Neural progenitor cell (in vitro differentiated cells): Measurements from ENCODE around the gene ATL1. TPM values are rescaled to one million over a fixed set of nuclear protein-coding genes. Genes with fewer than 3 reads are reported as not detected.

ENCODE experiments used
- DNase-seq: peaks from one replicate; pipeline ENCODE4 v3.0.0-alpha.2; 2016; ENCODE audit warnings: low spot score
- H2AFZ ChIP-seq: fragments of 200-600 bp; sonication (generic); replicated peaks from 2 replicates; pipeline ENCODE4 v1.6.1; 2016; ENCODE audit warnings: antibody characterized with exemption
- H3F3A ChIP-seq: fragments of 200-600 bp; sonication (generic); 2 replicates; pipeline ENCODE4 v1.6.1; 2016; ENCODE audit warnings: antibody characterized with exemption, low read depth
- H3K27ac ChIP-seq: fragments of 200-600 bp; sonication (generic); 2 replicates; pipeline ENCODE4 v1.5.1; 2016; ENCODE audit warnings: mild to moderate bottlenecking
- H3K27me3 ChIP-seq: fragments of 200-600 bp; sonication (generic); 2 replicates; pipeline ENCODE4 v1.6.1; 2016; ENCODE audit warnings: mild to moderate bottlenecking, moderate library complexity
- H3K36me3 ChIP-seq: fragments of 200-600 bp; sonication (generic); 2 replicates; pipeline ENCODE4 v1.5.1; 2016
- H3K4me1 ChIP-seq: fragments of 200-600 bp; sonication (generic); 2 replicates; pipeline ENCODE4 v1.6.1; 2016; ENCODE audit warnings: mixed run types
- H3K4me2 ChIP-seq: fragments of 200-600 bp; sonication (generic); 2 replicates; pipeline ENCODE4 v1.6.1; 2016
- H3K4me3 ChIP-seq: fragments of 200-600 bp; sonication (generic); 2 replicates; pipeline ENCODE4 v1.5.1; 2016
- H3K79me2 ChIP-seq: fragments of 200-600 bp; sonication (generic); 2 replicates; pipeline ENCODE4 v1.6.1; 2016; ENCODE audit warnings: low read depth
- H3K9ac ChIP-seq: fragments of 200-600 bp; sonication (generic); 2 replicates; pipeline ENCODE4 v1.6.1; 2016
- H3K9me3 ChIP-seq: fragments of 200-600 bp; sonication (generic); 2 replicates; pipeline ENCODE4 v1.5.1; 2016; ENCODE audit warnings: low read depth
- H4K20me1 ChIP-seq: fragments of 200-600 bp; sonication (generic); 2 replicates; pipeline ENCODE4 v1.6.1; 2016; ENCODE audit warnings: low read depth
- H3K27ac Mint-ChIP-seq: 3 replicates; pipeline ENCODE4 v1.8.0; 2021; ENCODE audit warnings: mixed read lengths
- H3K27me3 Mint-ChIP-seq: 2 replicates; pipeline ENCODE4 v1.8.0; 2022; ENCODE audit warnings: low read depth, mild to moderate bottlenecking, inconsistent platforms, moderate library complexity, mixed read lengths; ENCODE audit not compliant: insufficient read depth
- H3K36me3 Mint-ChIP-seq: 3 replicates; pipeline ENCODE4 v1.8.0; 2021; ENCODE audit warnings: mixed read lengths
- H3K4me1 Mint-ChIP-seq: 3 replicates; pipeline ENCODE4 v1.8.0; 2021; ENCODE audit warnings: mixed read lengths
- H3K4me3 Mint-ChIP-seq: 3 replicates; pipeline ENCODE4 v1.8.0; 2021; ENCODE audit warnings: mild to moderate bottlenecking, moderate library complexity, mixed read lengths
- H3K9me3 Mint-ChIP-seq: 3 replicates; pipeline ENCODE4 v1.8.0; 2020; ENCODE audit warnings: mixed read lengths
- CTCF ChIP-seq: fragments of 200-600 bp; sonication (generic); IDR thresholded peaks from 2 replicates; pipeline ENCODE4 v1.5.1; 2017; ENCODE audit warnings: antibody characterized with exemption, mild to moderate bottlenecking
- EZH2 ChIP-seq: fragments of 200-600 bp; sonication (generic); IDR thresholded peaks from 2 replicates; pipeline ENCODE4 v1.6.1; 2017; ENCODE audit warnings: antibody characterized with exemption, mild to moderate bottlenecking, moderate library complexity
- EZH2phosphoT487 ChIP-seq: fragments of 200-600 bp; sonication (generic); IDR thresholded peaks from 2 replicates; pipeline ENCODE4 v1.6.1; 2017; ENCODE audit warnings: antibody characterized with exemption
- total RNA-seq: library from RNA; depleted of rRNA; stranded (reverse); fragments of >200 nt; gene quantifications from 2 replicates; pipeline ENCODE4 v1.2.3, GENCODE V29; 2015; ENCODE audit warnings: low replicate concordance

Gene ATL1
- total RNA-seq, 1 donor from 2014 or later, result 11.8 TPM

GRCh38 chr14:50666772-50667683 is 107.1 kb downstream of the ATL1 start:
- H3K4me3 ChIP-seq, result peak overlapping the region; percentile 87
- Mint-ChIP-seq H3K4me1 (peaks cover 10% of the 10 kb centered on the region), H3K27ac (peak overlapping the region; percentile 90), H3K36me3 (peaks cover 13% of the 10 kb centered on the region), H3K27me3 (no peaks in the 10 kb centered on the region), H3K4me3 (no peak overlapping the region), H3K9me3 (no peaks in the 10 kb centered on the region)
- peaks cover 32% of the 10 kb centered on the region for H3F3A ChIP-seq
- peak; percentile 71 for DNase-seq
- peaks cover 10% of the 10 kb centered on the region for H4K20me1 ChIP-seq
- TF ChIP-seq EZH2 (no peak), EZH2phosphoT487 (no peak), CTCF (no peak)
- H3K27ac ChIP-seq, result no peak overlapping the region
- H3K36me3 ChIP-seq, result peaks cover 5% of the 10 kb centered on the region
- no peaks in the 10 kb centered on the region for H3K27me3 ChIP-seq
- peak overlapping the region; percentile 44 for H3K9ac ChIP-seq
- peaks cover 31% of the 10 kb centered on the region for H3K4me1 ChIP-seq
- peak overlapping the region; percentile 86 for H3K4me2 ChIP-seq
- peaks cover 54% of the 10 kb centered on the region for H3K79me2 ChIP-seq
- H2AFZ ChIP-seq, result peak overlapping the region; percentile 91
- H3K9me3 ChIP-seq, result no peaks in the 10 kb centered on the region

GRCh38 chr14:50667684-50667995 is 107.7 kb downstream of the ATL1 start:
- no peaks in the 10 kb centered on the region for H3K27me3 ChIP-seq
- no peak overlapping the region for H3K27ac Mint-ChIP-seq
- H3K9me3 Mint-ChIP-seq, result no peaks in the 10 kb centered on the region
- no peak for DNase-seq
- H3K27me3 Mint-ChIP-seq, result no peaks in the 10 kb centered on the region
- peaks cover 13% of the 10 kb centered on the region for H3K36me3 Mint-ChIP-seq
- H3K79me2 ChIP-seq, result peaks cover 48% of the 10 kb centered on the region
- no peak overlapping the region for H3K4me3 Mint-ChIP-seq
- H2AFZ ChIP-seq, result peak overlapping the region; percentile 91
- H3K9ac ChIP-seq, result peak overlapping the region; percentile 44
- H3K27ac ChIP-seq, result peak overlapping the region; percentile 87
- H3K4me2 ChIP-seq, result peak overlapping the region; percentile 86
- H4K20me1 ChIP-seq, result peaks cover 10% of the 10 kb centered on the region
- peaks cover 32% of the 10 kb centered on the region for H3F3A ChIP-seq
- peaks cover 5% of the 10 kb centered on the region for H3K36me3 ChIP-seq
- peak; percentile 10 for TF ChIP-seq CTCF
- TF ChIP-seq EZH2phosphoT487, result no peak
- H3K4me3 ChIP-seq, result peak overlapping the region; percentile 87
- peaks cover 31% of the 10 kb centered on the region for H3K4me1 ChIP-seq
- no peaks in the 10 kb centered on the region for H3K9me3 ChIP-seq
- peaks cover 10% of the 10 kb centered on the region for H3K4me1 Mint-ChIP-seq

GRCh38 chr14:50667996-50668825 is 108.3 kb downstream of the ATL1 start, which contains the start of gene SAV1:
TSS of gene SAV1 (minus strand) at chr14:50668306. CDS start at chr14:50667967, 339 bp downstream.
- Histone ChIP-seq H3K27ac (peak within 1 kb of the TSS; percentile 87), H3K27me3 (no peaks in the 10 kb centered on the region), H2AFZ (peak within 1 kb of the TSS; percentile 91), H3K4me1 (peaks cover 31% of the 10 kb centered on the region), H3K9me3 (no peaks in the 10 kb centered on the region), H3K4me2 (peak within 1 kb of the TSS; percentile 86), H3K79me2 (peaks cover 44% of the 10 kb centered on the region), H3K4me3 (peak within 1 kb of the TSS; percentile 87), H3K36me3 (peaks cover 5% of the 10 kb centered on the region), H4K20me1 (peaks cover 10% of the 10 kb centered on the region), H3F3A (peaks cover 32% of the 10 kb centered on the region), H3K9ac (peak within 1 kb of the TSS; percentile 66)
- Mint-ChIP-seq H3K36me3 (peaks cover 10% of the 10 kb centered on the region), H3K27me3 (no peaks in the 10 kb centered on the region), H3K4me3 (no peak within 1 kb of the TSS), H3K27ac (no peak within 1 kb of the TSS), H3K4me1 (peaks cover 10% of the 10 kb centered on the region), H3K9me3 (no peaks in the 10 kb centered on the region)
- TF ChIP-seq EZH2 (peak; percentile 56), EZH2phosphoT487 (no peak), CTCF (no peak)
- peak; percentile 94 for DNase-seq
